GM23338 (cell line): ENCODE results near the gene RGS3. TPM values are rescaled to one million over a fixed set of nuclear protein-coding genes. Genes with fewer than 3 reads are reported as not detected.

Experiments
- ATAC-seq: fragments of 200-7000 bp; cut with Tn5 transposase; 3 replicates; pipeline ENCODE4 v1.9.1; 2020
- DNase-seq: peaks from one replicate; pipeline ENCODE4 v3.0.0-alpha.2; 2015; ENCODE audit warnings: low spot score
- H2AFZ ChIP-seq: fragments of 200-600 bp; sonication (generic); 2 replicates; pipeline ENCODE4 v1.8.0; 2016; ENCODE audit warnings: antibody characterized with exemption, mild to moderate bottlenecking, moderate library complexity
- H3F3A ChIP-seq: fragments of 200-600 bp; sonication (generic); replicated peaks from 2 replicates; pipeline ENCODE4 v1.8.0; 2017; ENCODE audit warnings: antibody characterized with exemption, mixed run types, low read depth
- H3K27ac ChIP-seq: fragments of 200-600 bp; sonication (generic); 2 replicates; pipeline ENCODE4 v1.6.1; 2016; ENCODE audit warnings: low read depth
- H3K27me3 ChIP-seq: fragments of 200-600 bp; sonication (generic); 2 replicates; pipeline ENCODE4 v1.8.0; 2016; ENCODE audit warnings: mild to moderate bottlenecking, mixed run types, moderate library complexity; ENCODE audit not compliant: insufficient read depth
- H3K36me3 ChIP-seq: fragments of 200-600 bp; sonication (generic); 2 replicates; pipeline ENCODE4 v1.8.0; 2016; ENCODE audit warnings: mild to moderate bottlenecking; ENCODE audit not compliant: insufficient read depth
- H3K4me1 ChIP-seq: fragments of 200-600 bp; sonication (generic); 2 replicates; pipeline ENCODE4 v1.8.0; 2016; ENCODE audit warnings: mild to moderate bottlenecking, moderate library complexity; ENCODE audit not compliant: insufficient read depth
- H3K4me2 ChIP-seq: fragments of 200-600 bp; sonication (generic); 2 replicates; pipeline ENCODE4 v1.7.1; 2017; ENCODE audit warnings: mixed run types
- H3K4me3 ChIP-seq: fragments of 200-600 bp; sonication (generic); 2 replicates; pipeline ENCODE4 v1.6.1; 2016; ENCODE audit warnings: mixed run types
- H3K79me2 ChIP-seq: fragments of 200-600 bp; sonication (generic); replicated peaks from 2 replicates; pipeline ENCODE4 v1.8.0; 2017; ENCODE audit warnings: mild to moderate bottlenecking; ENCODE audit not compliant: insufficient read depth
- H3K9me2 ChIP-seq: fragments of 200-600 bp; sonication (generic); 2 replicates; pipeline ENCODE4 v1.8.0; 2017; ENCODE audit not compliant: insufficient read depth
- H4K20me1 ChIP-seq: fragments of 200-600 bp; sonication (generic); replicated peaks from 2 replicates; pipeline ENCODE4 v1.8.0; 2017; ENCODE audit warnings: mild to moderate bottlenecking; ENCODE audit not compliant: insufficient read depth
- H3K27ac Mint-ChIP-seq: 2 replicates; pipeline ENCODE4 v1.8.0; 2020; ENCODE audit warnings: inconsistent platforms, mild to moderate bottlenecking, moderate library complexity, mixed read lengths
- H3K27me3 Mint-ChIP-seq: 3 replicates; pipeline ENCODE4 v1.8.0; 2022; ENCODE audit warnings: low read depth, mild to moderate bottlenecking, moderate library complexity, mixed read lengths, inconsistent platforms; ENCODE audit not compliant: insufficient read depth, poor library complexity
- H3K36me3 Mint-ChIP-seq: 3 replicates; pipeline ENCODE4 v1.8.0; 2021; ENCODE audit warnings: low read depth, mild to moderate bottlenecking, inconsistent platforms, moderate library complexity, mixed read lengths
- H3K4me1 Mint-ChIP-seq: 3 replicates; pipeline ENCODE4 v1.8.0; 2020; ENCODE audit warnings: mild to moderate bottlenecking, inconsistent platforms, mixed read lengths
- H3K4me3 Mint-ChIP-seq: 3 replicates; pipeline ENCODE4 v1.8.0; 2021; ENCODE audit warnings: moderate library complexity, mild to moderate bottlenecking, inconsistent platforms, mixed read lengths
- H3K9me3 Mint-ChIP-seq: 3 replicates; pipeline ENCODE4 v1.8.0; 2020; ENCODE audit warnings: moderate library complexity, mild to moderate bottlenecking, inconsistent platforms, mixed read lengths
- CREB1 ChIP-seq: fragments of 250-450 bp; sonication (Bioruptor Pico); IDR thresholded peaks from 2 replicates; pipeline ENCODE4 v1.5.0; 2020; ENCODE audit warnings: low read depth, mild to moderate bottlenecking, moderate library complexity
- JUNB ChIP-seq: IDR thresholded peaks from one replicate; pipeline ENCODE4 v1.6.1; 2016; ENCODE audit warnings: antibody characterized with exemption; ENCODE audit not compliant: unreplicated experiment
- STAT1 ChIP-seq: IDR thresholded peaks from one replicate; pipeline ENCODE4 v1.6.1; 2016; ENCODE audit warnings: antibody characterized with exemption; ENCODE audit not compliant: unreplicated experiment
- ZNF114 ChIP-seq: fragments of 250-450 bp; sonication (Bioruptor Pico); IDR thresholded peaks from 2 replicates; pipeline ENCODE4 v1.5.0; 2020; ENCODE audit warnings: mild to moderate bottlenecking, moderate library complexity
- ZNF331 ChIP-seq: fragments of 250-450 bp; sonication (Bioruptor Pico); IDR thresholded peaks from 2 replicates; pipeline ENCODE4 v1.5.0; 2020; ENCODE audit warnings: low read depth, mild to moderate bottlenecking, moderate library complexity
- polyA plus RNA-seq: library from polyadenylated mRNA; unstranded; fragments of >200 nt; fragmentation: Nextera tagmentation; extraction: Ambion mirVana; gene quantifications from 2 replicates; pipeline ENCODE4 v1.2.1, GENCODE V29; 2016
- total RNA-seq: library from RNA; depleted of rRNA; stranded (reverse); fragments of >200 nt; shearing (Covaris generic); gene quantifications from 2 replicates; pipeline ENCODE4 v1.2.3, GENCODE V29; 2014
- TF ChIP-seq, protein P1 (sequence below): fragments of 250-450 bp; sonication (Bioruptor Pico); IDR thresholded peaks from 2 replicates; pipeline ENCODE4 v1.5.0; 2020; ENCODE audit warnings: mild to moderate bottlenecking, moderate library complexity

Gene RGS3
- total and polyA plus RNA-seq, 2 experiments from 2014 or later, result 14.2 to 24.3 TPM

GRCh38 chr9:113483676-113484257 lies 20.2 kb downstream of the RGS3 start:
- no peak overlapping the region for H3K4me3 ChIP-seq
- peaks cover 5% of the 10 kb centered on the region; the same call in 2 of the 3 replicates for H3K4me1 Mint-ChIP-seq
- H2AFZ ChIP-seq, result no peak overlapping the region
- ATAC-seq, result no peak
- H3K27ac ChIP-seq, result no peak overlapping the region
- TF ChIP-seq STAT1, result no peak
- TF ChIP-seq, protein P1, sequence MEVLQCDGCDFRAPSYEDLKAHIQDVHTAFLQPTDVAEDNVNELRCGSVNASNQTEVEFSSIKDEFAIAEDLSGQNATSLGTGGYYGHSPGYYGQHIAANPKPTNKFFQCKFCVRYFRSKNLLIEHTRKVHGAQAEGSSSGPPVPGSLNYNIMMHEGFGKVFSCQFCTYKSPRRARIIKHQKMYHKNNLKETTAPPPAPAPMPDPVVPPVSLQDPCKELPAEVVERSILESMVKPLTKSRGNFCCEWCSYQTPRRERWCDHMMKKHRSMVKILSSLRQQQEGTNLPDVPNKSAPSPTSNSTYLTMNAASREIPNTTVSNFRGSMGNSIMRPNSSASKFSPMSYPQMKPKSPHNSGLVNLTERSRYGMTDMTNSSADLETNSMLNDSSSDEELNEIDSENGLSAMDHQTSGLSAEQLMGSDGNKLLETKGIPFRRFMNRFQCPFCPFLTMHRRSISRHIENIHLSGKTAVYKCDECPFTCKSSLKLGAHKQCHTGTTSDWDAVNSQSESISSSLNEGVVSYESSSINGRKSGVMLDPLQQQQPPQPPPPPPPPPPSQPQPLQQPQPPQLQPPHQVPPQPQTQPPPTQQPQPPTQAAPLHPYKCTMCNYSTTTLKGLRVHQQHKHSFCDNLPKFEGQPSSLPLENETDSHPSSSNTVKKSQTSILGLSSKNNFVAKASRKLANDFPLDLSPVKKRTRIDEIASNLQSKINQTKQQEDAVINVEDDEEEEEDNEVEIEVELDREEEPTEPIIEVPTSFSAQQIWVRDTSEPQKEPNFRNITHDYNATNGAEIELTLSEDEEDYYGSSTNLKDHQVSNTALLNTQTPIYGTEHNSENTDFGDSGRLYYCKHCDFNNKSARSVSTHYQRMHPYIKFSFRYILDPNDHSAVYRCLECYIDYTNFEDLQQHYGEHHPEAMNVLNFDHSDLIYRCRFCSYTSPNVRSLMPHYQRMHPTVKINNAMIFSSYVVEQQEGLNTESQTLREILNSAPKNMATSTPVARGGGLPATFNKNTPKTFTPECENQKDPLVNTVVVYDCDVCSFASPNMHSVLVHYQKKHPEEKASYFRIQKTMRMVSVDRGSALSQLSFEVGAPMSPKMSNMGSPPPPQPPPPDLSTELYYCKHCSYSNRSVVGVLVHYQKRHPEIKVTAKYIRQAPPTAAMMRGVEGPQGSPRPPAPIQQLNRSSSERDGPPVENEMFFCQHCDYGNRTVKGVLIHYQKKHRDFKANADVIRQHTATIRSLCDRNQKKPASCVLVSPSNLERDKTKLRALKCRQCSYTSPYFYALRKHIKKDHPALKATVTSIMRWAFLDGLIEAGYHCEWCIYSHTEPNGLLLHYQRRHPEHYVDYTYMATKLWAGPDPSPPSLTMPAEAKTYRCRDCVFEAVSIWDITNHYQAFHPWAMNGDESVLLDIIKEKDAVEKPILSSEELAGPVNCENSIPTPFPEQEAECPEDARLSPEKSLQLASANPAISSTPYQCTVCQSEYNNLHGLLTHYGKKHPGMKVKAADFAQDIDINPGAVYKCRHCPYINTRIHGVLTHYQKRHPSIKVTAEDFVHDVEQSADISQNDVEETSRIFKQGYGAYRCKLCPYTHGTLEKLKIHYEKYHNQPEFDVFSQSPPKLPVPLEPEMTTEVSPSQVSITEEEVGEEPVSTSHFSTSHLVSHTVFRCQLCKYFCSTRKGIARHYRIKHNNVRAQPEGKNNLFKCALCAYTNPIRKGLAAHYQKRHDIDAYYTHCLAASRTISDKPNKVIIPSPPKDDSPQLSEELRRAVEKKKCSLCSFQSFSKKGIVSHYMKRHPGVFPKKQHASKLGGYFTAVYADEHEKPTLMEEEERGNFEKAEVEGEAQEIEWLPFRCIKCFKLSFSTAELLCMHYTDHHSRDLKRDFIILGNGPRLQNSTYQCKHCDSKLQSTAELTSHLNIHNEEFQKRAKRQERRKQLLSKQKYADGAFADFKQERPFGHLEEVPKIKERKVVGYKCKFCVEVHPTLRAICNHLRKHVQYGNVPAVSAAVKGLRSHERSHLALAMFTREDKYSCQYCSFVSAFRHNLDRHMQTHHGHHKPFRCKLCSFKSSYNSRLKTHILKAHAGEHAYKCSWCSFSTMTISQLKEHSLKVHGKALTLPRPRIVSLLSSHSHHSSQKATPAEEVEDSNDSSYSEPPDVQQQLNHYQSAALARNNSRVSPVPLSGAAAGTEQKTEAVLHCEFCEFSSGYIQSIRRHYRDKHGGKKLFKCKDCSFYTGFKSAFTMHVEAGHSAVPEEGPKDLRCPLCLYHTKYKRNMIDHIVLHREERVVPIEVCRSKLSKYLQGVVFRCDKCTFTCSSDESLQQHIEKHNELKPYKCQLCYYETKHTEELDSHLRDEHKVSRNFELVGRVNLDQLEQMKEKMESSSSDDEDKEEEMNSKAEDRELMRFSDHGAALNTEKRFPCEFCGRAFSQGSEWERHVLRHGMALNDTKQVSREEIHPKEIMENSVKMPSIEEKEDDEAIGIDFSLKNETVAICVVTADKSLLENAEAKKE (CRISPR knock-in tag), result no peak
- no peak for TF ChIP-seq CREB1 (CRISPR knock-in tag)
- no peaks in the 10 kb centered on the region for H3K36me3 Mint-ChIP-seq
- H3K27ac Mint-ChIP-seq, result no peak overlapping the region
- no peaks in the 10 kb centered on the region for H4K20me1 ChIP-seq
- H3K27me3 Mint-ChIP-seq, result peaks cover 9% of the 10 kb centered on the region
- DNase-seq, result no peak
- no peaks in the 10 kb centered on the region for H3K4me1 ChIP-seq
- H3K36me3 ChIP-seq, result no peaks in the 10 kb centered on the region
- H3K27me3 ChIP-seq, result no peaks in the 10 kb centered on the region
- H3K4me3 Mint-ChIP-seq, result no peak overlapping the region
- no peaks in the 10 kb centered on the region for H3K9me2 ChIP-seq
- no peaks in the 10 kb centered on the region for H3K79me2 ChIP-seq
- H3K9me3 Mint-ChIP-seq, result no peaks in the 10 kb centered on the region
- no peak overlapping the region for H3K4me2 ChIP-seq
- H3F3A ChIP-seq, result no peaks in the 10 kb centered on the region

DNA sequence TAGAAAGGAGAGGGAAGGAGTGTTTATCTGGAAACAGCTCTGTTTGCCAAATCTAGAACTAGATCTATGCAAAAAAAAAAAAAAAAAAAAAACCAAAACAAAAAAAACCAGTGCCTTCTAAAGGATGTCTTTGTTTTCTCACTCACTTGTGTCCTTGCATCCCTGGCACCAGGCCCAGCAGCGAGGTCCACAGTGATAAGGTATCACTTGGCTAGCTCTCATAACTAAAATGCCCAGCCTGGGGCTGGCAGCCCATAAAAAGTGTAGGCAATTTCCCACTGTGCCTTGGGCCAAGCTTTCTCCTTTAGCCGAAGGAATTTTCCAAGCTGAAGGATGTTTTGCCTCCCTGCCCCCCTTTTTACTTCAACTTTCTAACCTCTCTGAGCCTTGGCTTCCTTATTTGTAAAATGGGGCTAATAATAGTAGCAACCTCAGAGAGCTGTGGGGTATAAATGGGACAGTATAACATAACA lies 20.8 kb downstream of the RGS3 start:
- H3K4me1 Mint-ChIP-seq, result peaks cover 2% of the 10 kb centered on the region; the same call in 1 of the 3 replicates
- Histone ChIP-seq H4K20me1 (no peaks in the 10 kb centered on the region), H3K36me3 (no peaks in the 10 kb centered on the region), H3K4me3 (no peak overlapping the region), H3K4me1 (no peaks in the 10 kb centered on the region), H2AFZ (no peak overlapping the region), H3K27me3 (no peaks in the 10 kb centered on the region), H3K4me2 (no peak overlapping the region), H3K9me2 (no peaks in the 10 kb centered on the region), H3K79me2 (no peaks in the 10 kb centered on the region), H3K27ac (no peak overlapping the region), H3F3A (no peaks in the 10 kb centered on the region)
- H3K36me3 Mint-ChIP-seq, result no peaks in the 10 kb centered on the region
- no peak overlapping the region for H3K27ac Mint-ChIP-seq
- H3K4me3 Mint-ChIP-seq, result no peak overlapping the region
- ATAC-seq (no peak), DNase-seq (no peak)
- TF ChIP-seq ZNF331 (no peak), JUNB (no peak), ZNF114 (no peak)
- H3K9me3 Mint-ChIP-seq, result no peaks in the 10 kb centered on the region
- H3K27me3 Mint-ChIP-seq, result peaks cover 9% of the 10 kb centered on the region
